HG03159 (cell line): ENCODE measurements around the gene PCDH20.
"Not testable (repeated sequence)": the region's sequence is repeated elsewhere in the genome, so short reads cannot be mapped to it uniquely, and the experiment has no call there.

ENCODE experiments used
- ATAC-seq: cut with Tn5 transposase; IDR thresholded peaks from one replicate; pipeline ENCODE4 v1.9.1; 2021; ENCODE audit warnings: mild to moderate bottlenecking, moderate library complexity; ENCODE audit not compliant: unreplicated experiment

Gene PCDH20

GRCh38 chr13:61415749-61416148, at the start of gene PCDH20:
PCDH20 (minus strand) TSS chr13:61415849; CDS start chr13:61415158, 691 bp downstream.
- ATAC-seq, result no peak

DNA sequence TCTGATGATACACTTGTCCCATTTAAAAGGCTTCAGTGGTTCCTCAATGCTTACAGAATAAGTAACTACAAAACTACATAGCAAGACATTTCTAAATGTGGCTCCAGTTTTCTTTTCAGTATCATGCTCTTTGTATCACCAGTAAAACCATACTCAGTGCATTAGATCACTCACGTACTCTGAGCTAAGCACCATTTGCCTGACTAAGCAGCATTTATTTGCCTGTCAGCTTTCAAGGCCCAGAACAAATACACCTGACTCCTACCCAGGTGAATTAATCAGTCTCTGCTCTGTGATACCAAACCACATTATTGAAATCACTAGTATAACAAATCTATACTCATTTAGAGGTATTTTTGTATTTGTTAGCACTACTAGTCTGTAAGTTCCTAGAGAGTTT, 47.4 kb upstream of the PCDH20 start:
- no peak for ATAC-seq

DNA sequence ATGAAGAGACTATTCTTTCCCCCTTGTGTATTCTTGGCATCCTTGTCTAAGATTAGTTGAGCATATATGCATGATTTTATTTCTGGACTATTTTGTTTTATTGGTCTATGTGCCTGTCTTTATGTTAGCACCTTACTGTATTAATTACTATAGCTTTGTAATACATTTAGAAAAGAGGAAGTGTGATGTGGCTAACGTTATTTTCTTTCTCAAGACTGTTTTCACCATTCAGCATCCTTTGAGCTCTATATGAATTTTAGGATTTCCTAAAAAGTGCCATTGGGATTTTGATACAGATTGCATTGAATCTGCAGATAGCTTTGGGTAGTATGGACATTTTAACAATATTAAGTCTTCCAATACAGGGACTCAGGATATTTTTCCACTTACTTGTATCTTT, 37.5 kb upstream of the PCDH20 start:
- ATAC-seq, result no peak

DNA sequence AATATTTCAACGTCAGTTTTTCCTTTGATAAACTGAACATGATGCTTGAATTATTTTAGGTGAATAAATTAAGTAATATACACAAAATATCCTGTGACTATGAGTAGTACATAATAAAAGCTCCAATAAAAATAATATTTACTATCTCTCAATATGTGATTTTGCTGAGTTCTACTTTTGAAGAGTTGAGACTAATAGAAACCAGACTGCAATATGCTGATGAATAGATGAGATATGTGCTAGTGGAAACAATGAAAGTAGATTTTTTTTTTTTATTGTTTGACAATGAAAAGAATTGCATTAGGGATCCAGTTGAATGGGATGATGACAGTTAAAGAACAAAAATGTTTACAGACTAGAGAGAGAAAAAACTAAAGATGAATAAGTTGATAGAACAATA, 16.4 kb upstream of the PCDH20 start:
- ATAC-seq, result no peak

DNA sequence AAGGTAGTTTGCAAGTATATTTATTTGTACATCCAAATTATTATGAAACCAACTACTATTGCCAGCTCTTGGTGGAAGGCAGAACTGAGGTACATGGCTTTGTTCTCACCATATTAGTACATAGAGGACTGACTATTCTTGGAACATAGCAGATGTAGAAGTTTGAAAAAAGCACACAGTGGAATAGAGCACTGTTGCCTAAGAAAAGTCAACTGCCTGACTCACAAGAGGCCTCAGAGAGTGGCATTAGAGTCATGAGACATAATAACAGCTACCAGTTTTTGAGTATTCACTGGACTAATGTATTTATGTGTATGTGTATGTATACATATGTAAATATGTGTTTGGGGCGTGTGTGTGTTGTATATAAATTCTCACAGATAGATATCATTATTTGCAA, 8.3 kb upstream of the PCDH20 start:
- ATAC-seq, result no peak

DNA sequence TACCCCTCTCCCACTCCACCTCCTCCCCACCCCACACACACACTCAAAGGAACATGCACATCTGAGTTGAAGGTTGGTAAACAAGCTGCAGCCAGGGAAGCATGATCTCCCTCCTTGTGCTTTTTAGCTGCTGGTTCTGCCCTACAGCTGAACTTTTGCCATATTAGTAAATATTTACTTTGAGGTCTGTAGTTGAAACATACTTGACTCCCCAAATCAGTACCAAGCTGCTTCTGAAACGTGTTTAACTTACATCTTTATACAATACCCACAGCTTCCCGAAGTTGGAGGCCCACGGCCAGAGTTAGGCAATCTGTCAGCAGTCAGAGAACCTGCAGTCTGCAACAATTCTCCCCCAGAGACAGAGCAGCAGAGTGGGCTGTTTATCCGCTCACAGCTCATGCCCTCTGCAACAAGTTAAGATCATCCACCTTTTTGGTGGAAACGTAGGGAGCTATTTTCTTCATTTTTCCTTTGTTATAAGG, 1.5 kb upstream of the PCDH20 start:
- no peak for ATAC-seq

- ATAC-seq, result no peak
These were observed 459 bp downstream of the PCDH20 start for GRCh38 chr13:61415058-61415721.

DNA sequence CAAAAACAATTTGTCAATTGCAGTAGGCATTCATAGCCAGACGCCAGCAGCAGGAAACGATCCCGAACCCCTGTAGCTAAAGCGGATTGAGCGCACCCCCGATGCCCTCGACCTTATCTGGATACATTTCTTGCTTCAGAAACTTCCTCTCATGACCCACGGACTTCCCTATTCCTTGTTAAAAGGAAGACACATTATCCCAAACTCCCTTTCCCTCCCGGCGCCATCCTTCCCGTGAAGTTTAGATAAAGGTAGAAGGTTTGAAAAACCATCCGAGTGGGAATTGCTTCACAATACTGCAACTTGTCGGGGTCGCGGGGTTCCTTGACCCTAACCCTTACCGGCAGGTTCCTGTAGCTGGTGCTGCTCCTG, 977 bp downstream of the PCDH20 start:
- ATAC-seq, result no peak

DNA sequence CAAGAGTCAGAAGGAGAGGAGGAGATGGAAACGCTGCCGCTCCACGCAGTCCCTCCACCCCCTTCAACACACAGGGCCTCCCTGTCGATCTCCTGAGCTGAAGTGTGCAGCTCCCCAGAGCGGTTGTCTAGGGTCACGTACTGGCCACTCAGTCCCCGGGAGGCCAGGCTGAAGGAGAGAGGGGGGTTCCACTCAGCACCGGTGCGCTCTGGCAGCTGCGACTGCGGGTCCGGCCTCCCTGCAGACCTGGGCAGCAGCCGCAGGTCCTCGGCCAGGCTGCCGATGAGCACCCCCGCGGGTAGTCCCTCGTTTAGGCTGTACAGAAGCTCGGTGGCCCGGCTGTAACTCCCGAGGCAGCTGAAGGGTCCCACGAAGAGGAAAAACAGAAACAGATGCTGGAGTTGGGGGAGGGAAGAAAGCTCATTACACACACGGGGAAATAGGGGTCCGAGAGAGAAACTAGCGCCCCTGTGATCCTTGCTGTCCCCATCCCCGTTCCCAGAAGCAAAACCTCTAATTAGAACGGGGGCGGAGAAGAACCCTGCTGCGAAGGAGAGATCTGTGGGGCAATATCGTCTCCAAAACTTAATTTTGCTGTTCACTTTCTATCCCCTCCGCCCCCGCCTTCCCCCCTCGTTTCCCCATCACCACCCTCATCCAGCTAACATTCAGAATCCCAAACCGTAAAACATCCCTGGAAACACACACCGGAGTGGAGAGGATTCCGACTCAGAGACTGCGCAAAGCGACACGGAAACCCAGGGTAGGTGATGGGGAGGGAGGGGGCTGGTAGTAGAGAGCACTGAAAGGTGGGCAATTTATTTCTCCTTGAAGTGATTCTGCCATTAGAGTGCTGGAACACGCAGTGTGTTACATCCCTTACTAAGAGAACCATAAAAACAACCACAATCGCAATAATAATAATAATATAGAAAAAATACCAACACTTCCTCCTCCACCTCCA, 1.8 kb downstream of the PCDH20 start:
- ATAC-seq, result no peak

GRCh38 chr13:61410669-61411297, 4.9 kb downstream of the PCDH20 start:
- no peak for ATAC-seq

GRCh38 chr13:61410266-61410665, 5.4 kb downstream of the PCDH20 start:
- no peak for ATAC-seq

- ATAC-seq, result no peak
These were observed 7.1 kb downstream of the PCDH20 start for GRCh38 chr13:61408571-61408970.

- no peak for ATAC-seq
These were observed 9.4 kb downstream of the PCDH20 start for GRCh38 chr13:61406275-61406674.

GRCh38 chr13:61396121-61396520, 19.5 kb downstream of the PCDH20 start:
- no peak for ATAC-seq

DNA sequence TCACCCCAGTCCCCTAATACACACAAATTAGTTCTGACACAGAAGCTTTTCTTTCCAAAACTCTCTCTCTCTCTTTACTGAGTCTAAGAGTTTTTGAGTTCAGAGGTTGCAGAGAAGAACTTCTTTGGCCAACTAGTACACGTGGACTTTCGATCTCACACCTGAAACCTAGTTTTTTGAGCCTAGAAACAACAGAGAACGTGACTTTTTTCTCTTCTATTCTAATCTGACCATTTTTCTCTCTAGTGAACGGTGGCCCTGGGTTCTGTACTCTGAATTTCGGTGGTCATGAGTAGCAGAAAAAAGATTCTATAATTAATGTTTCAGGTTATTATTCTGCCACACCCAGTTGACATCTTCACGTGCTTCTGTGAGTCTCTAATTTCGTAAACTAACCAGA, 24.2 kb downstream of the PCDH20 start:
- ATAC-seq, result no peak

- ATAC-seq, result no peak
These were observed 28.0 kb downstream of the PCDH20 start for GRCh38 chr13:61387694-61388093.

DNA sequence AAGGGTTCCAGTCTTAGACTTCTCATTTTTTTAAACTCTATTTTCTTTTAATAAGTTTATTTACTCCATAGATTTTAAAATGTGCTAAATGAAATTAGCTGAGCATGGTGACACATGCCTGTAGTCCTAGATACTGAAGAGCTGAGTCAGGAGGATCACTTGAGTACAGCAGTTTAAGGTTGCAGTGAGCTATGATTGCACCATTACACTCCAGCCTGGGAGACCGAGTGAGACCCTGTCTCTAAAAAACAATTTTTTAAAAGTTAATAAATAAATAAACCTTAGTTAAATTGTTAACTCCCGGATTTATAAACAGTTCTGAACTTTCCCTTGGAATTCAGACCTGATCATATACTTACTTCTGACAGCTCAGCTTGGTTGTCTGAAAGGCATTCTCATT, 32.5 kb downstream of the PCDH20 start:
- ATAC-seq, result no peak

DNA sequence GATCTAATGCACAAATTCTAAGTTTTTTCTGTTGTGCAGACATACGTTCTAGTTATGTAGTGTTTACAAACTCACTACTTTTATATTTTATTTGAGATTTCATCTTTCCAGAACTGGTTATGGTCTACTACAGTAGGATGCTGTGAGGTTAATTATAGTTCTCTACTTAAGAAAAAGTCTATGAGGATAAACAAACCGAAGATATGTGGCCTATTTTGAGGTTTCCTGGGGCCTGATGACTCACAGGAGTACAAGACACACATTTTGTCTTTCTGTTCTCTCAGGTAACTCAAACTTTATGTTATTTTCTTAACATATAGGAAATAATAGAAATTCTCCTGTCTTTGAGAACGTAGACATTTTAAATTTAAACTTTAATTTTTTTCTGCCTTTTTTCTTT, 45.1 kb downstream of the PCDH20 start:
- no peak for ATAC-seq

GRCh38 chr13:61364690-61365089, 51.0 kb downstream of the PCDH20 start:
- ATAC-seq, result not testable (repeated sequence)

DNA sequence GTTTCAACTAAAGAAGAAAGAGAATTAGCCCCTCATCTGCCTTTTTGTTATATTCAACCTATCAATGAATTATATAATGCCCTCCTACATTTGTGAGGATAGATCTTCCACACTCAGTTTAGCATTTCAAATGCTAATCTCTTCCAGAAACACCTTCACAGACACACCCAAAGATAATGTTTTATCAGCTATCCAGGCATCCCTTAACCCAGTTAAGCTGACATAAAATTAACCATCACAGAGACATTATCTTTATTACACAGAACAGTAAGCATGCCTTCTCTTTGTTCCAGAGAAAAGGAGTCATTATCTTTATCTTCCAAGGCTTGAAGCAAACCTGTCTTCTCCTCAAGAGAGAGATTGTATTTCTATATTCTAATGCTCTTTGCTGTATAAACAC, 53.1 kb downstream of the PCDH20 start:
- ATAC-seq, result no peak
